HG03064 (cell line): ENCODE measurements around the gene CCL7.

ENCODE experiments used
- ATAC-seq: cut with Tn5 transposase; IDR thresholded peaks from one replicate; pipeline ENCODE4 v1.9.1; 2021; ENCODE audit warnings: low read depth; ENCODE audit not compliant: unreplicated experiment

The CCL7 gene

GRCh38 chr17:34319039-34319483, 49.0 kb downstream of the CCL7 start, which contains the start of gene CCL8:
Gene CCL8 (plus strand): TSS chr17:34319435. CDS start chr17:34319502, 67 bp downstream.
- ATAC-seq = no peak
